Uterus (tissue), 4 donors: ENCODE results near the gene PUS3. TPM values are rescaled to one million over a fixed set of nuclear protein-coding genes. Genes with fewer than 3 reads are reported as not detected.
A peak's percentile ranks its signal among the peaks of the same experiment; 100 is the strongest.

Experiments used
- DNase-seq, 2 donors: peaks; one replicate each; pipeline ENCODE4 v3.0.0-alpha.2; 2019 to 2020
- H3K27ac ChIP-seq, 2 donors: fragments of 200-600 bp; sonication (generic); 1 replicate in 1 of 2; 2 replicates in 1 of 2; pipeline ENCODE4 v1.5.1; 2016 to 2018
- H3K27me3 ChIP-seq, 2 donors: fragments of 200-600 bp; sonication (generic); one replicate each; pipeline ENCODE4 v1.5.1; 2018 to 2019; ENCODE audit warnings: control low read depth in 1 of 2
- H3K36me3 ChIP-seq, 2 donors: fragments of 200-600 bp; sonication (generic); one replicate each; pipeline ENCODE4 v1.5.1; 2019; ENCODE audit warnings: control low read depth in 1 of 2
- H3K4me1 ChIP-seq, 2 donors: fragments of 200-600 bp; sonication (generic); one replicate each; pipeline ENCODE4 v1.5.1; 2018 to 2019; ENCODE audit warnings: control low read depth in 1 of 2
- H3K4me3 ChIP-seq, 2 donors: fragments of 200-600 bp; sonication (generic); 1 replicate in 1 of 2; 2 replicates in 1 of 2; pipeline ENCODE4 v1.5.1; 2018 to 2019; ENCODE audit warnings: mild to moderate bottlenecking in 1 of 2
- H3K9me3 ChIP-seq, 2 donors: fragments of 200-600 bp; sonication (generic); one replicate each; pipeline ENCODE4 v1.5.1; 2019; ENCODE audit warnings: control low read depth in 1 of 2
- CTCF ChIP-seq, 4 experiments: fragments of 200-600 bp in 2 of 4; fragments of 450-650 bp in 2 of 4; sonication (generic) in 2 of 4; IDR thresholded peaks; one replicate each; pipeline ENCODE4 v1.5.1; 2016 to 2019; ENCODE audit warnings: antibody characterized with exemption in 4 of 4, mild to moderate bottlenecking in 2 of 4, moderate library complexity in 1 of 4
- POLR2A ChIP-seq, 2 donors: fragments of 450-650 bp; IDR thresholded peaks; one replicate each; pipeline ENCODE4 v1.6.1; 2016; ENCODE audit warnings: antibody characterized with exemption in 2 of 2, mild to moderate bottlenecking in 1 of 2, moderate library complexity in 1 of 2
- intact Hi-C: fragments of 100-400 bp; cut with DNase I; formaldehyde crosslinking; loops from one replicate; pipeline ENCODE4 v1.15.1; 2023; ENCODE audit warnings: low total_unique reads
- total RNA-seq, 4 donors: library from RNA; depleted of rRNA in 3 of 4; stranded (reverse); fragments of >200 nt in 3 of 4; gene quantifications; one replicate each; pipeline versions ENCODE4 v1.1.0 to v1.2.4, GENCODE V29; 2014 to 2023
- donor health status: DM: yes; HTN: yes; CAD: no.

PUS3 gene
- total RNA-seq, 4 donors from 2014 or later: 1.8 to 19.4 (median 10.2) TPM

- Histone ChIP-seq H3K9me3 (no peaks in the 10 kb centered on the region), H3K27ac (no peak overlapping the region), H3K4me3 (no peak overlapping the region), H3K36me3 (no peaks in the 10 kb centered on the region), H3K27me3 (no peaks in the 10 kb centered on the region), H3K4me1 (no peaks in the 10 kb centered on the region)
- peak in 1 of 2 donors; percentile 8 for DNase-seq
- TF ChIP-seq CTCF (IDR thresholded peaks at IDR 0.05) (no peak), POLR2A (IDR thresholded peaks at IDR 0.05) (no peak)
- intact Hi-C loops: loop anchor here (10.0 kb wide), 1 partner anchor 121 kb away; the partner anchor contains the start of gene CDON
Measured at GRCh38 chr11:125943661-125944349, 40.8 kb upstream of the PUS3 start.

DNA sequence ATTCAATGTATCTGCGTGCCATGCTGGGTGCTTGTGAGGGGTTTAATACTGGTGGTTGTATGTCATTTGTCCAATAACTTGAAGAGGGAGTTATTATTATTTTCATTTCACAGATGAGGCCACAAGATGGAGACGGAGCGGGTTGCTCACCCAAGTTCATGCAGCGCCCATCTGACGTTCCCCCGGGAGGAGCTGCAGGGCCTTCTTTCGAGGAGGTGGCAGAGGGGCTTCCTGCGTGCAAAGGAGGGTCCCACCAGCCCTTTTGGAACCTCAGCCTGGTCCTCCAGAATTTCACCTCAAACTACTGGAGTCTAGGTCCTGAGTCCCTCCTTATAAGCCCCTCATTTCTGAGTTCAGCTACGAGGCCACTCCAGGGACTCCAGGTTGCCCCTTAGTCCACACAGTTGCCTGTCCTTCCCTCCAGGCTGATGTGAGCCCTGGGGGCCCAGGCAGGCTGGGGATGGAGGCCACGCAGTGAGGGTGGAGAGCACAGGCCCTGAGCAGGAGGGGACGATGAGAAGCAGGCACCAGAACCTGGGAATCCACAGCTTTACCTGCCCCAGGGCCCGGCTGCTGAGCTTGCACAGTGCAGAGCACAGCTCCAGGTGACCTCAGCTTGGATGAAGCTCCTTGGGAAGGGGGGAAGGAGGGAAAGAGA lies 39.9 kb upstream of the PUS3 start:
- Histone ChIP-seq H3K9me3 (no peaks in the 10 kb centered on the region), H3K4me3 (no peak overlapping the region), H3K27ac (no peak overlapping the region), H3K27me3 (no peaks in the 10 kb centered on the region), H3K4me1 (no peaks in the 10 kb centered on the region), H3K36me3 (no peaks in the 10 kb centered on the region)
- intact Hi-C loops: loop anchor here (10.0 kb wide), 1 partner anchor 122 kb away; the partner anchor contains the start of gene CDON
- DNase-seq: peak in 1 of 2 donors; percentile 10
- TF ChIP-seq POLR2A (IDR thresholded peaks at IDR 0.05): no peak
- TF ChIP-seq CTCF (IDR thresholded peaks at IDR 0.05): no peak

- no peak for DNase-seq
- H3K27ac ChIP-seq: no peak overlapping the region
- H3K4me3 ChIP-seq: no peak overlapping the region
- H3K9me3 ChIP-seq: no peaks in the 10 kb centered on the region
- H3K36me3 ChIP-seq: no peaks in the 10 kb centered on the region
- intact Hi-C loops: loop anchor here (10.0 kb wide), 1 partner anchor 123 kb away; the partner anchor contains the start of gene CDON
- TF ChIP-seq CTCF (IDR thresholded peaks at IDR 0.05) (peak; percentile 14 to 38 (median 26)), POLR2A (IDR thresholded peaks at IDR 0.05) (no peak)
- H3K4me1 ChIP-seq: no peaks in the 10 kb centered on the region
- H3K27me3 ChIP-seq: no peaks in the 10 kb centered on the region
Measured at GRCh38 chr11:125941619-125942611, 38.9 kb upstream of the PUS3 start.

DNA sequence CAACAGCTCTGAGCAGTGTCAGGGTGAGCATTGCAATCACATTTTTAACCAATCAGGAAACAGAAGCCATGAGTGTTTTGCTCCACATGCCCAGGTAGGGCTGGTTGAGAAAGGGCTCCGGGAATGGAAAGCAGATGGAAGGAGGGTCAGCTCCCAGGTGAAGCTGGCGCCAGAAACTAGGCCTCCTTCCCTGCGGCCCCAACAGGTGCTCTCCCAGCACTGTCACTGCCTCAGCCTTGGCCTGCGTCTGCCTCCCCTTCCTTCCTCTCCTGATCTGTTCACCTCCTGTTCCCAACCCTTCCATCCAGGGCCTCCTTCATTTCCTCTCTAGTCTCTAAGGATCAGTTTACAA lies 38.2 kb upstream of the PUS3 start:
- intact Hi-C loops: loop anchor here (10.0 kb wide), 1 partner anchor 124 kb away; the partner anchor contains the start of gene CDON

More for the DNA sequence above, 38.2 kb upstream of the PUS3 start:
- no peak for DNase-seq
- TF ChIP-seq POLR2A (IDR thresholded peaks at IDR 0.05) (no peak), CTCF (IDR thresholded peaks at IDR 0.05) (no peak)
- no peaks in the 10 kb centered on the region for H3K9me3 ChIP-seq
- no peaks in the 10 kb centered on the region for H3K27me3 ChIP-seq
- no peak overlapping the region for H3K4me3 ChIP-seq
- no peak overlapping the region for H3K27ac ChIP-seq
- no peaks in the 10 kb centered on the region for H3K36me3 ChIP-seq
- no peaks in the 10 kb centered on the region for H3K4me1 ChIP-seq
